ENCODE measurements around the gene SIPA1L3. TPM values are rescaled to one million over a fixed set of nuclear protein-coding genes. Genes with fewer than 3 reads are reported as not detected.
"Not testable (repeated sequence)": the region's sequence is repeated elsewhere in the genome, so short reads cannot be mapped to it uniquely, and the experiment has no call there.

SIPA1L3 gene, protein sequence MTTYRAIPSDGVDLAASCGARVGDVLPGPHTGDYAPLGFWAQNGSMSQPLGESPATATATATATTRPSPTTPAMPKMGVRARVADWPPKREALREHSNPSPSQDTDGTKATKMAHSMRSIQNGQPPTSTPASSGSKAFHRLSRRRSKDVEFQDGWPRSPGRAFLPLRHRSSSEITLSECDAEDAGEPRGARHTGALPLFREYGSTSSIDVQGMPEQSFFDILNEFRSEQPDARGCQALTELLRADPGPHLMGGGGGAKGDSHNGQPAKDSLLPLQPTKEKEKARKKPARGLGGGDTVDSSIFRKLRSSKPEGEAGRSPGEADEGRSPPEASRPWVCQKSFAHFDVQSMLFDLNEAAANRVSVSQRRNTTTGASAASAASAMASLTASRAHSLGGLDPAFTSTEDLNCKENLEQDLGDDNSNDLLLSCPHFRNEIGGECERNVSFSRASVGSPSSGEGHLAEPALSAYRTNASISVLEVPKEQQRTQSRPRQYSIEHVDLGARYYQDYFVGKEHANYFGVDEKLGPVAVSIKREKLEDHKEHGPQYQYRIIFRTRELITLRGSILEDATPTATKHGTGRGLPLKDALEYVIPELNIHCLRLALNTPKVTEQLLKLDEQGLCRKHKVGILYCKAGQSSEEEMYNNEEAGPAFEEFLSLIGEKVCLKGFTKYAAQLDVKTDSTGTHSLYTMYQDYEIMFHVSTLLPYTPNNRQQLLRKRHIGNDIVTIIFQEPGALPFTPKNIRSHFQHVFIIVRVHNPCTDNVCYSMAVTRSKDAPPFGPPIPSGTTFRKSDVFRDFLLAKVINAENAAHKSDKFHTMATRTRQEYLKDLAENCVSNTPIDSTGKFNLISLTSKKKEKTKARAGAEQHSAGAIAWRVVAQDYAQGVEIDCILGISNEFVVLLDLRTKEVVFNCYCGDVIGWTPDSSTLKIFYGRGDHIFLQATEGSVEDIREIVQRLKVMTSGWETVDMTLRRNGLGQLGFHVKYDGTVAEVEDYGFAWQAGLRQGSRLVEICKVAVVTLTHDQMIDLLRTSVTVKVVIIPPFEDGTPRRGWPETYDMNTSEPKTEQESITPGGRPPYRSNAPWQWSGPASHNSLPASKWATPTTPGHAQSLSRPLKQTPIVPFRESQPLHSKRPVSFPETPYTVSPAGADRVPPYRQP (N-terminal part only)
- 1 to 10 TPM; 8.9 to 9.8 TPM for total RNA-seq

DNA sequence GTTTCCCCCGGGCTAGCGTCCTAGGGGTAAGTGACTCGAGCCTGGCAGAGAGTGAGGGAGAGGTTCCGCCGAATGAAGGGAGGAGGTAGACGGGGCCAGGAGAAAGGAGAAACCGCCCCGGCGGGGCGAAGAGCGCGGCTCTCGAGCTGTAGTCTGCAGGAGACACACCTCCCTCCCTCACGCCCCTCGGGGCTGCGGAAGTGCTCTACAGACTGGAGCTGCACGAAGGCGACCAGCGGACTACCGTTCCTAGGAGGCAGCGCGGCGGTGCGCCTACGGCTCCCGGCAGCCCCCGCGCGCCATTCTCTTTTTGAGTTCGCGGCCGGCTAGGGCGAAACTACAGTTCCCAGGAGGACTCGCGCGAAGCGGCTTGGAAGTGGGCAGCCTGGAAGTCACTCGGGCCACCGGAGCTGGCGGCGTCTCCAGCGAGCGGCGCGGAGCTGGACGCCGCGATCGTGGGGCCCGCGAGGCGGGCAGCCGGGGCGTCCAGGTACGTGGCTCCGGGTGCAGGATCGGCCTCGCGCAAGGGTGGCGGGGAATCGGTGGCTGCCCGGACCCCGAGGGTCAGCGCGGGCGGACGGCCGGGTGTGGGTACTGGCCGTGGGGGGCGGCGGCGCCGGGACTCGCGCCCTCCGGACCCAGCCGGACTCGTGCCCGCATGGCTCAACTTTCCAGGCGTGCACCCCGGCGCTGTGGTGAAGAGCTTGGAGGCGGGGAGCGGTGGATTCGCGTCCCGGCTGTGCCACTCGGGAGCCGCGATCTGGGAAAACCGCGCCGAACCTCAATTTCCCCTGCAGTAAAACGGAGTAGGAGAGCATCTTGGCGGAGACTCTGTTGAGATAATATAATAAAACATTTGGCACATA is at the start of gene SIPA1L3:
Gene SIPA1L3 (plus strand): TSS at position 340 of the 866 bp plus-strand sequence. CDS start 174,358 bp downstream, outside the sequence.
- Mint-ChIP-seq H3K4me1 (ENCODE audit: low read depth) (peaks cover 20% of the 10 kb centered on the region), H3K9me3 (no peaks in the 10 kb centered on the region), H3K4me3 (peak within 1 kb of the TSS; percentile 70), H3K36me3 (ENCODE audit: low read depth) (no peaks in the 10 kb centered on the region), H3K27ac (peak within 1 kb of the TSS; percentile 85), H3K27me3 (no peaks in the 10 kb centered on the region)
- TF ChIP-seq, protein P1, sequence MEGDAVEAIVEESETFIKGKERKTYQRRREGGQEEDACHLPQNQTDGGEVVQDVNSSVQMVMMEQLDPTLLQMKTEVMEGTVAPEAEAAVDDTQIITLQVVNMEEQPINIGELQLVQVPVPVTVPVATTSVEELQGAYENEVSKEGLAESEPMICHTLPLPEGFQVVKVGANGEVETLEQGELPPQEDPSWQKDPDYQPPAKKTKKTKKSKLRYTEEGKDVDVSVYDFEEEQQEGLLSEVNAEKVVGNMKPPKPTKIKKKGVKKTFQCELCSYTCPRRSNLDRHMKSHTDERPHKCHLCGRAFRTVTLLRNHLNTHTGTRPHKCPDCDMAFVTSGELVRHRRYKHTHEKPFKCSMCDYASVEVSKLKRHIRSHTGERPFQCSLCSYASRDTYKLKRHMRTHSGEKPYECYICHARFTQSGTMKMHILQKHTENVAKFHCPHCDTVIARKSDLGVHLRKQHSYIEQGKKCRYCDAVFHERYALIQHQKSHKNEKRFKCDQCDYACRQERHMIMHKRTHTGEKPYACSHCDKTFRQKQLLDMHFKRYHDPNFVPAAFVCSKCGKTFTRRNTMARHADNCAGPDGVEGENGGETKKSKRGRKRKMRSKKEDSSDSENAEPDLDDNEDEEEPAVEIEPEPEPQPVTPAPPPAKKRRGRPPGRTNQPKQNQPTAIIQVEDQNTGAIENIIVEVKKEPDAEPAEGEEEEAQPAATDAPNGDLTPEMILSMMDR (IDR thresholded peaks at IDR 0.05) = no peak
- POLR2A ChIA-PET = interaction anchor here (0.8 to 1.7 kb wide), 5 partner anchors 27 to 141 kb away, joined by 3 to 5 read pairs (median 3); no protein-coding TSS in a partner anchor
- intact Hi-C loops (cut with micrococcal nuclease) = loop anchor here (10.0 kb wide), 3 partner anchors 138 to 428 kb away; partner anchors contain the start of genes CATSPERG and DPF1
- ATAC-seq (peak; percentile 97), DNase-seq (peak; percentile 97)
- CTCF ChIA-PET = interaction anchor here (1.1 to 3.4 kb wide), 10 partner anchors 9 to 429 kb away, joined by 3 to 13 read pairs (median 4); partner anchors contain the start of gene CATSPERG

DNA sequence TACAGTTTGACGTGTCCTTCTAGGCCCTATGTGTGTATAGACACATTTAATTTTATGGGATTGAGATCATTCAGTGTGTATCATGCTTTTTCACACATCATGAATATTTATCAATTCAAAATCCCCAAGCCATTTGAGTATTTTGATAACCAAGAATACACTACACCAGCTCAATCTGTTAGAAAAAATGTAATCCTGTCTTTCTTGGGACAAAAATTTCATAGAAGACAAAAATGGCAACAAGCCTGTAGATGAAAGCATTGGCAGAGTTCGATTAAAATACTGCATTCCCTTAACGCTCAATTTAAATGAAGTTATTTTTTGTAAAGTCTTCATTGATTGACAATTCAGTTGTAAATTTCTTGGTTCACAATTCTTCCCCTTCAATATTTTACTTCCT is 42.5 kb upstream of the SIPA1L3 start:
- ATAC-seq (no peak), DNase-seq (no peak)
- ChIA-PET CTCF (no interaction called here), POLR2A (no interaction called here)
- TF ChIP-seq, protein P1 (IDR thresholded peaks at IDR 0.05) = no peak
- Mint-ChIP-seq H3K36me3 (ENCODE audit: low read depth) (no peaks in the 10 kb centered on the region), H3K27me3 (peaks cover under 1% of the 10 kb centered on the region), H3K4me3 (no peak overlapping the region), H3K27ac (no peak overlapping the region), H3K9me3 (no peaks in the 10 kb centered on the region), H3K4me1 (ENCODE audit: low read depth) (no peaks in the 10 kb centered on the region)
- intact Hi-C loops (cut with micrococcal nuclease) = no loop called here

DNA sequence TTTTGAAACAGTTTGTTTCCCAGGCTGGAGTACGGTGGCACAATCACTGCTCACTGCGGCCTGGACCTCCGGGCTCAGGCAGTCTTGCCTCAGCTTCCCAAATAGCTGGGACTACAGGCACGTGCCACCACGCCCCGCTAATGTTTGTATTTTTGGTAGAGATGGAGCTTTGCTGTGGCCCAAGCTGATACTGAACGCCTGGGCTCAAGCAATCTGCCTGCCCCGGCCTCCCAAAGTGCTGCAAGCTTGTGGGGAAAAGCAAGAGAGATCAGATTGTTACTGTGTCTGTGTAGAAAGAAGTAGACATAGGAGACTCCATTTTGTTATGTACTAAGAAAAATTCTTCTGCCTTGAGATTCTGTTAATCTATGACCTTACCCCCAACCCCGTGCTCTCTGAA is 41.1 kb upstream of the SIPA1L3 start:
- H3K27me3 Mint-ChIP-seq; H3K4me1 Mint-ChIP-seq (ENCODE audit: low read depth); POLR2A ChIA-PET; CTCF ChIA-PET; H3K9me3 Mint-ChIP-seq; intact Hi-C loops (cut with micrococcal nuclease); H3K27ac Mint-ChIP-seq; DNase-seq; H3K36me3 Mint-ChIP-seq (ENCODE audit: low read depth); H3K4me3 Mint-ChIP-seq; ATAC-seq: not testable (repeated sequence)

DNA sequence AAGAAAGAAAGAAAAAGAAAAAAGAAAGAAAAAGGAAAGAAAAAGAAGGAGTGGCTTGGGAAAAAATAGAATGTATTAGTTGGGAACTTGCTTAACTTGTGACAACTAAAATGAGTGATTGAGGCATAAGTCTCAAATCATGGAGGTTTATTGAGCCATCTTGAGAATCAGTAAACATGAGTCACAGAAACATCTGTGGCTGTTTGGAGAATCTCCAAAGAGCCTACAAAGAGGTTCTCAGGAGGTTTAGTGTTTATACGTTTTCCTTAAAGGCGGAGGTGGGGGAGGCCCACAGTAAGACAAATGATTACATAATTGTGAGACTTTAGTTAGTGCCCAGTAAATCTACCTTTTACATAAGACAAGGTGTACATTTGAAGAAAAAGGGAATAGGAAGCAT is 39.2 kb upstream of the SIPA1L3 start:
- TF ChIP-seq, protein P1 (IDR thresholded peaks at IDR 0.05) = no peak
- H3K9me3 Mint-ChIP-seq = no peaks in the 10 kb centered on the region
- H3K27me3 Mint-ChIP-seq = peaks cover 7% of the 10 kb centered on the region
- no peak overlapping the region for H3K27ac Mint-ChIP-seq
- H3K4me1 Mint-ChIP-seq (ENCODE audit: low read depth) = no peaks in the 10 kb centered on the region
- H3K4me3 Mint-ChIP-seq = no peak overlapping the region
- H3K36me3 Mint-ChIP-seq (ENCODE audit: low read depth) = no peaks in the 10 kb centered on the region
- POLR2A ChIA-PET = no interaction called here
- intact Hi-C loops (cut with micrococcal nuclease) = no loop called here
- DNase-seq (no peak), ATAC-seq (no peak)
- CTCF ChIA-PET = no interaction called here

Measured in activated CD8-positive, alpha-beta T cell treated with anti-CD3 and anti-CD28 coated beads for 36 hours (primary cell).